B cell (primary cell): ENCODE results near the gene IFNA6. TPM values are rescaled to one million over a fixed set of nuclear protein-coding genes. Genes with fewer than 3 reads are reported as not detected.

Experiments used
- ATAC-seq: fragments of 200-7000 bp; cut with Tn5 transposase; one replicate; pipeline ENCODE4 v1.10.0; 2021; ENCODE audit warnings: low read depth, mild to moderate bottlenecking, moderate number of reproducible peaks, moderate library complexity
- CTCF ChIA-PET: fragments of 350-600 bp; sonication (Branson Sonifier 250); formaldehyde crosslinking; loops from one replicate; lab custom pipeline; 2021; ENCODE audit warnings: antibody characterized with exemption, inconsistent platforms; lab: Charles Lee
- POLR2A ChIA-PET: fragments of 350-600 bp; sonication (Branson Sonifier 250); formaldehyde crosslinking; loops from one replicate; lab custom pipeline; 2021; ENCODE audit warnings: antibody characterized with exemption; lab: Charles Lee
- DNase-seq: peaks from one replicate; pipeline ENCODE4 v3.0.0; 2013
- H2AFZ ChIP-seq: 2 replicates; pipeline ENCODE4 v1.6.1; 2012; ENCODE audit warnings: mild to moderate bottlenecking, low read depth, low read length; ENCODE audit not compliant: insufficient read depth, poor library complexity, severe bottlenecking
- H3K27ac ChIP-seq, 2 donors: 1 replicate in 1 of 2; 2 replicates in 1 of 2; pipeline ENCODE4 v1.5.1; 2012 to 2013; ENCODE audit warnings: low read length in 2 of 2, mild to moderate bottlenecking in 2 of 2, moderate library complexity in 1 of 2
- H3K27me3 ChIP-seq, 4 experiments: fragments of 200-600 bp in 1 of 4; sonication (generic) in 1 of 4; replicated peaks in 1 of 4; 1 replicate in 2 of 4; 2 replicates in 2 of 4; pipeline versions ENCODE4 v1.6.1 to v1.7.0; 2013 to 2016; ENCODE audit warnings: low read length in 3 of 4, mild to moderate bottlenecking in 2 of 4, mixed read lengths in 1 of 4, moderate library complexity in 1 of 4; ENCODE audit not compliant: insufficient read depth in 4 of 4, control insufficient read depth in 3 of 4; ENCODE audit errors: control extremely low read depth in 1 of 4
- H3K36me3 ChIP-seq, 2 experiments: replicated peaks in 1 of 2; 1 replicate in 1 of 2; 2 replicates in 1 of 2; pipeline versions ENCODE4 v1.6.1 to v1.7.1; 2013; ENCODE audit warnings: low read length in 1 of 2; ENCODE audit not compliant: insufficient read depth in 2 of 2, control insufficient read depth in 1 of 2; ENCODE audit errors: control extremely low read depth in 1 of 2, extremely low read depth in 1 of 2
- H3K4me1 ChIP-seq, 2 donors: fragments of 200-600 bp in 1 of 2; sonication (generic) in 1 of 2; 1 replicate in 1 of 2; 2 replicates in 1 of 2; pipeline versions ENCODE4 v1.5.1 to v1.6.1; 2013 to 2017; ENCODE audit warnings: low read length in 2 of 2; ENCODE audit not compliant: control insufficient read depth in 2 of 2, insufficient read depth in 2 of 2
- H3K4me2 ChIP-seq: replicated peaks from 2 replicates; pipeline ENCODE3; 2012; ENCODE audit warnings: mild to moderate bottlenecking, low read depth, low read length; ENCODE audit not compliant: poor library complexity, severe bottlenecking
- H3K4me3 ChIP-seq, 5 experiments: fragments of 200-600 bp in 1 of 5; sonication (generic) in 1 of 5; 1 replicate in 3 of 5; 2 replicates in 2 of 5; pipeline versions ENCODE4 v1.5.1 to v1.7.0; 2011 to 2016; ENCODE audit warnings: low read length in 4 of 5, mild to moderate bottlenecking in 4 of 5, low read depth in 2 of 5, control low read depth in 1 of 5, moderate library complexity in 1 of 5; ENCODE audit not compliant: insufficient read depth in 1 of 5; ENCODE audit errors: control extremely low read depth in 1 of 5, extremely low read depth in 1 of 5
- H3K79me2 ChIP-seq: fragments of 200-600 bp; sonication (generic); one replicate; pipeline ENCODE4 v1.6.0; 2016; ENCODE audit warnings: low read length; ENCODE audit not compliant: control insufficient read depth, insufficient read depth
- H3K9ac ChIP-seq: fragments of 200-600 bp; sonication (generic); 2 replicates; pipeline ENCODE4 v1.6.1; 2017; ENCODE audit warnings: mild to moderate bottlenecking, low read length, moderate library complexity
- H3K9me3 ChIP-seq, 3 donors: one replicate each; pipeline versions ENCODE4 v1.6.1 to v1.7.1; 2013; ENCODE audit warnings: low read length in 2 of 3; ENCODE audit not compliant: control insufficient read depth in 2 of 3, insufficient read depth in 1 of 3; ENCODE audit errors: control extremely low read depth in 1 of 3
- H4K20me1 ChIP-seq: 2 replicates; pipeline ENCODE4 v1.6.0; 2012; ENCODE audit warnings: mild to moderate bottlenecking, low read length; ENCODE audit not compliant: insufficient read depth, control insufficient read depth, poor library complexity, severe bottlenecking
- H3K27ac Mint-ChIP-seq: one replicate; pipeline ENCODE4 v1.8.0; 2021; ENCODE audit warnings: mixed read lengths
- H3K27me3 Mint-ChIP-seq: one replicate; pipeline ENCODE4 v1.8.0; 2021; ENCODE audit warnings: mixed read lengths
- H3K4me1 Mint-ChIP-seq: one replicate; pipeline ENCODE4 v1.8.0; 2021; ENCODE audit warnings: mixed read lengths
- H3K4me3 Mint-ChIP-seq: one replicate; pipeline ENCODE4 v1.8.0; 2021; ENCODE audit warnings: mixed read lengths
- H3K9me3 Mint-ChIP-seq: one replicate; pipeline ENCODE4 v1.8.0; 2022; ENCODE audit warnings: mixed read lengths; ENCODE audit not compliant: insufficient read depth
- EZH2 ChIP-seq: IDR thresholded peaks from 2 replicates; pipeline ENCODE4 v1.6.1; 2012; ENCODE audit warnings: borderline replicate concordance, low read depth, mild to moderate bottlenecking, moderate library complexity, low read length; ENCODE audit not compliant: insufficient read depth, poor library complexity, severe bottlenecking
- WGBS: methylation state at CpG from one replicate; pipeline ENCODE4 v1.1.5; 2013; ENCODE audit warnings: missing lambda C conversion rate; ENCODE audit not compliant: insufficient coverage; 5-methylcytosine and 5-hydroxymethylcytosine counted together
- intact Hi-C: fragments of 100-400 bp; cut with micrococcal nuclease; formaldehyde crosslinking; loops from one replicate; pipeline ENCODE4 v1.10.0; 2022
- polyA plus RNA-seq: library from polyadenylated mRNA; depleted of rRNA; stranded (reverse); fragments of >200 nt; gene quantifications from 2 replicates; pipeline ENCODE4 v1.2.3, GENCODE V29; 2012
- total RNA-seq, 2 donors: library from RNA; stranded (reverse); fragments of 120-200 nt in 1 of 2; gene quantifications; 1 replicate in 1 of 2; 2 replicates in 1 of 2; pipeline versions ENCODE4 v1.2.3 to v1.2.4, GENCODE V29; 2013 to 2022
- TF ChIP-seq, protein P1 (sequence below): fragments of 200-600 bp; IDR thresholded peaks from one replicate; pipeline ENCODE4 v1.8.0; 2022; ENCODE audit warnings: antibody characterized with exemption, mild to moderate bottlenecking

IFNA6 gene
- total and polyA plus RNA-seq, 2 donors (not counting 1 experiment from before 2014, with no cell fraction given) = not detected

DNA sequence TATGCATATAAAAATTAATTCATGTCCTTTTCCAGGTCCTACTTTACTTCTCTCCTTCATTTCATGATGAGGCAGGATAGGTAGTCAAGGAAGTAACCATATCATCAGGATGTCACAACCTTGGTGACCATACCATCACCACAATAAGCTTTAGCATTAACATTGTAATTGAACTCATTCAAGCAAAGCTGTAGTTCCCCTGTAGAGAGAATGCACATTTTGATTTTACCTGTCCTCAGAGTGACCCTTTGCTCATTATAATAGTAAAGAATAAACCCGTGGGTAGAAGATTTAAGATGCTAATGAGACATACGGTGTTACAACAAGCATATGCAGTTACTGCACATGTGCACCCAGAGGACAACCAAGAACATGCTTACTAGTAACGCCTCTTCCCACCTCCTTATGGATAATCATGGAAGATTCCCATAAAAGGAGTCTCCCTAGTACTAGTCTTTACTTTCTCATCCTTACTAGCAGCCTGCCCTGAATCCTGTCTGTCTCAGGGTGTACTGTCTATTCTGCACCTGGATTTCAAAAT, 2.2 kb downstream of the IFNA6 start:
- no peaks in the 10 kb centered on the region for H3K79me2 ChIP-seq
- H3K4me3 Mint-ChIP-seq = no peak overlapping the region
- H3K4me2 ChIP-seq = no peak overlapping the region
- DNase-seq = no peak
- peaks cover 41% of the 10 kb centered on the region for H3K27me3 Mint-ChIP-seq
- H4K20me1 ChIP-seq = no peaks in the 10 kb centered on the region
- H3K9me3 Mint-ChIP-seq = no peaks in the 10 kb centered on the region
- POLR2A ChIA-PET = no interaction called here
- H3K27ac ChIP-seq = no peak overlapping the region
- no peak for ATAC-seq
- peaks cover 0 to 10% (median 5%) of the 10 kb centered on the region in 4 experiments for H3K27me3 ChIP-seq
- no peaks in the 10 kb centered on the region for H3K4me1 ChIP-seq
- no peak overlapping the region for H3K4me3 ChIP-seq
- H3K27ac Mint-ChIP-seq = no peak overlapping the region
- no peak for TF ChIP-seq EZH2
- TF ChIP-seq, protein P1, sequence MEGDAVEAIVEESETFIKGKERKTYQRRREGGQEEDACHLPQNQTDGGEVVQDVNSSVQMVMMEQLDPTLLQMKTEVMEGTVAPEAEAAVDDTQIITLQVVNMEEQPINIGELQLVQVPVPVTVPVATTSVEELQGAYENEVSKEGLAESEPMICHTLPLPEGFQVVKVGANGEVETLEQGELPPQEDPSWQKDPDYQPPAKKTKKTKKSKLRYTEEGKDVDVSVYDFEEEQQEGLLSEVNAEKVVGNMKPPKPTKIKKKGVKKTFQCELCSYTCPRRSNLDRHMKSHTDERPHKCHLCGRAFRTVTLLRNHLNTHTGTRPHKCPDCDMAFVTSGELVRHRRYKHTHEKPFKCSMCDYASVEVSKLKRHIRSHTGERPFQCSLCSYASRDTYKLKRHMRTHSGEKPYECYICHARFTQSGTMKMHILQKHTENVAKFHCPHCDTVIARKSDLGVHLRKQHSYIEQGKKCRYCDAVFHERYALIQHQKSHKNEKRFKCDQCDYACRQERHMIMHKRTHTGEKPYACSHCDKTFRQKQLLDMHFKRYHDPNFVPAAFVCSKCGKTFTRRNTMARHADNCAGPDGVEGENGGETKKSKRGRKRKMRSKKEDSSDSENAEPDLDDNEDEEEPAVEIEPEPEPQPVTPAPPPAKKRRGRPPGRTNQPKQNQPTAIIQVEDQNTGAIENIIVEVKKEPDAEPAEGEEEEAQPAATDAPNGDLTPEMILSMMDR = no peak
- WGBS = 57% methylated on average over 1 of the region's 3 CpGs
- H3K36me3 ChIP-seq = no peaks in the 10 kb centered on the region
- intact Hi-C loops = no loop called here
- no peak overlapping the region for H2AFZ ChIP-seq
- H3K4me1 Mint-ChIP-seq = peaks cover 7% of the 10 kb centered on the region
- peaks cover 0 to 2% (median 0%) of the 10 kb centered on the region in 3 donors for H3K9me3 ChIP-seq
- CTCF ChIA-PET = interaction anchor here (1.5 kb wide), 1 partner anchor 48 kb away, joined by 3 read pairs; no protein-coding TSS in a partner anchor
- H3K9ac ChIP-seq = no peak overlapping the region

DNA sequence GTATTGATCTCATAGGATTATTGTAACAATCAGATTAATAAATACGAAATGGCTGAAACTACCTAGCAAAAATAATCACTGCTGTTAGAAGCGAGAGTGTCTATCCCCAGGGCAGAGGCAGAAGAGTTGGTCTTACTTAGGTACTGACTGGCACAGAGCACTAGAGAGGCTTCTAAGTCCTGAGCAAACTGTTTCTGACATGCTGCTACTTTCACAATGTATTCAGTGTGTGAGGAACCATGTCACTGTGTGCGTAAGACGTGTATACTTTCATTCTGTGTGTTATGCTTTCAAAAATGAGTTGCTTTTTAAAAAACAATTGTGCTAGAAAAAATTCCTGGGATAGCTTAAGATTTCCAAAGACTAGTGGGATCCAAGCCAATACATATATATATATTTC, 10.0 kb downstream of the IFNA6 start:
- DNase-seq (no peak), ATAC-seq (no peak)
- H3K9me3 ChIP-seq = peaks cover 0 to 2% (median 0%) of the 10 kb centered on the region in 3 donors
- Mint-ChIP-seq H3K4me1 (peaks cover 10% of the 10 kb centered on the region), H3K4me3 (no peak overlapping the region), H3K9me3 (no peaks in the 10 kb centered on the region), H3K27ac (no peak overlapping the region), H3K27me3 (peaks cover 56% of the 10 kb centered on the region)
- intact Hi-C loops = no loop called here
- POLR2A ChIA-PET = no interaction called here
- no peak overlapping the region for H3K9ac ChIP-seq
- peaks cover 0 to 25% (median 9%) of the 10 kb centered on the region in 4 experiments for H3K27me3 ChIP-seq
- 94% methylated on average over 2 of the region's 4 CpGs for WGBS
- H3K79me2 ChIP-seq = peaks cover 2% of the 10 kb centered on the region
- no peak overlapping the region for H3K27ac ChIP-seq
- no peaks in the 10 kb centered on the region for H3K36me3 ChIP-seq
- H4K20me1 ChIP-seq = no peaks in the 10 kb centered on the region
- no peak overlapping the region for H2AFZ ChIP-seq
- CTCF ChIA-PET = interaction anchor here (1.1 kb wide), 1 partner anchor 55 kb away, joined by 5 read pairs; no protein-coding TSS in a partner anchor
- no peak overlapping the region for H3K4me3 ChIP-seq
- TF ChIP-seq EZH2 = no peak
- TF ChIP-seq, protein P1 = no peak
- H3K4me2 ChIP-seq = no peak overlapping the region
- no peaks in the 10 kb centered on the region for H3K4me1 ChIP-seq
